Adipose tissue (tissue), 3 donors: ENCODE results near the gene C3orf52. TPM values are rescaled to one million over a fixed set of nuclear protein-coding genes. Genes with fewer than 3 reads are reported as not detected.
"Not testable (repeated sequence)": the region's sequence is repeated elsewhere in the genome, so short reads cannot be mapped to it uniquely, and the experiment has no call there.

ENCODE experiments used
- H3K27ac ChIP-seq: one replicate; pipeline ENCODE4 v1.5.1; 2013; ENCODE audit warnings: low read depth, low read length
- WGBS, 3 donors: extraction: QIAGEN DNeasy Blood & Tissue Kit; methylation state at CpG; one replicate each; pipeline ENCODE4 v1.1.7; 2013; 5-methylcytosine and 5-hydroxymethylcytosine counted together
- polyA plus RNA-seq, 3 donors: library from polyadenylated mRNA; stranded (reverse); fragments of 200-250 nt; gene quantifications; one replicate each; pipeline ENCODE4 v1.2.3, GENCODE V29; 2013
- donor health status: healthy with polysubstance abuse.
- donor health status: Bipolar disorder and iron deficiency.
- donor health status: healthy.

Gene C3orf52, protein sequence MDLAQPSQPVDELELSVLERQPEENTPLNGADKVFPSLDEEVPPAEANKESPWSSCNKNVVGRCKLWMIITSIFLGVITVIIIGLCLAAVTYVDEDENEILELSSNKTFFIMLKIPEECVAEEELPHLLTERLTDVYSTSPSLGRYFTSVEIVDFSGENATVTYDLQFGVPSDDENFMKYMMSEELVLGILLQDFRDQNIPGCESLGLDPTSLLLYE
- 10 to 100 TPM in 1 of 3 donors, 1 to 10 TPM in 1, under 1 TPM in 1; 0.22 to 10.8 (median 3.4) TPM for polyA plus RNA-seq

- H3K27ac ChIP-seq = no peak within 1 kb of the TSS
- WGBS, 3 donors = 1% methylated on average over 64 to 67 of the region's 67 CpGs
Measured at GRCh38 chr3:112086076-112086854, at the start of gene C3orf52. Gene C3orf52, plus strand, starts transcription at chr3:112086389. Its CDS starts 19 bp downstream, at chr3:112086408.

- WGBS, 3 donors = 63 to 79% (median 67%) methylated on average over 4 of the region's 4 CpGs
- H3K27ac ChIP-seq = not testable (repeated sequence)
Measured at GRCh38 chr3:112037194-112037593, 49.0 kb upstream of the C3orf52 start.

DNA sequence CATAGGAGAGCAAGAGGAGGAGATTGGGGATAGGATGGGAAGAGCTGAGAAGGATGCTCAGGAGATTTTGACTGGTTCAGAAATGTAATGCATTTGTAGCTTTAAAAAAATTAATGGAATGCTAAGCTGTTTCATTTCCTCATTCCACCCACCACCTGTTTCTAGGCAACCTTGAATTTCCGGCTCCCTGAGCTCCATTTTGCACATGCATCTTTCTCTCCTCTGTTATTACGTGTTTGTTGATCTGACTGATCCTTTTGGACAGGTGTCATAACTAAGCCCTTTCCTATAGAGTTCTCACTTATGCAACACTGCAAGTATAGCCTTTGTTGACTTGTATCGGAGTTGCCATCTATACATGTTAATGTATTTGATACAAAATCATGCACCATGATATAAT, 47.3 kb upstream of the C3orf52 start:
- no peak overlapping the region for H3K27ac ChIP-seq
- 65 to 77% (median 66%) methylated on average over 3 of the region's 3 CpGs for WGBS, 3 donors

DNA sequence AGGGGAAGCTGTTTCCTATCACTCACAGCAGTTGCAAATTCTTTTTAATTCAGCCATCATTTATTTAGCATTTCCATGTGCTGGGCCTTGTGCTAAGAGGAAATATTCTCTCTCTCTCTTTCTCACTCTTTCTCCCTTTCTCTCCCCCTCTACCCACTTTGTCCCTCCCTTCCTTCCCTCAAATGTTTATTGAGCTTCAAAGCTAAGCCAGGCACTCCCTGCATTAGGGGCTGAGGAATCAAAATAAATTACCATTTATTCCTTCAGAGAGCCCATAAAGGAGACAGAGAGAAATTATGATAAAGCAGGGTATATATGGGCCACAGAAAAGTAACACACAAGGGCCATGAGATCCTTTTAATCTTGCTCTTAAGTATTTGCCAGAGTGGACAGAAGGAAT, 44.9 kb upstream of the C3orf52 start:
- H3K27ac ChIP-seq = no peak overlapping the region

DNA sequence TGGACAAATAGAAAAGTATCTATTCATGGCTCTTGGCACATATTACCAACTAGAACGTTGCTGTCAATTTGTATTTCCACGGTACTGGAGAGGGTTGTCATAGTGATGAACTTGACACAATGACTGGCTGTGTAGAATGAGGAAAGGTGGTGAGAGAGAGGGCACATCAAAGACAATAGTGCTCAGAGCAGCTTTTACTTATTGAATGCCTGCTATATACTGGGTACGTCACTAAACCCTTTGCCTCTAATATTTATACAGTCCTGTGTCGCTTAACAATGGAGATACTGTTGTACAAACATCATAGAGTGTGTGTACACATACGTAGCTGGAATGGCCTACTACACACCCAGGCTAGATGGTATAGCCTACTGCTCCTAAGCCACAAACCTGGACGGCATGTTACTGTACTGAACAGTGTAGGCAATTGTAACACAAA, 43.3 kb upstream of the C3orf52 start:
- 58 to 85% (median 69%) methylated on average over 6 of the region's 6 CpGs for WGBS, 3 donors
- H3K27ac ChIP-seq = no peak overlapping the region

DNA sequence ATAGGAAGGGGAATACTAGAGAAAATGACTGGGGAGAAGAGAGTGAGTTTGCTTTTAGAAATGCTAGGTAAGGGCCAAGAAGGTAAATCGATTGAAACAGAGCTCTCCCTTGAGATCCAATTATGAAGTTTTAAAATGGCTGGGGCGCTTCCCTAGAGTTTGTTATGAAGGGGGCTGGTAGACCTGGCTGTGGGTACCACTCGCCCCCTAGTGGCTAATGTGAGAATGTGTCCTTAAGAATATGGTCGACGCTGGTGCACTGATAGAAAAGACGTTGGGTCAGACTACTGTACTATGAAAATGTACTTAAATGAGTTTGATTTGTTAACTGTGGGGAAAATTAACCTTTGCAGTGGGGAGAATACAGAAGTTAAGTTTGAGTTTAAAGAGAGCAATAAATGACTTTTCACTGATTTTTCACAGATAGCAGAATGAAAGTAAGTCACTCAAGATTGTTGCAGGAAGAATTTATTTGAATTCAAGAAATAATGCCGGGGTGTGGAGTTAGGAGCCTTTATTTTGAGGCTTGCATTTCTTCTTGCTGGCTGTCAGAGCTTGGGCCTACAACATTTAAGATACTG, 42.5 kb upstream of the C3orf52 start:
- 10 to 12% (median 10%) methylated on average over 7 of the region's 7 CpGs for WGBS, 3 donors

GRCh38 chr3:112046599-112046998, 39.6 kb upstream of the C3orf52 start:
- H3K27ac ChIP-seq = no peak overlapping the region
- 70 to 78% (median 71%) methylated on average over 4 of the region's 4 CpGs for WGBS, 3 donors

More for the DNA sequence above, 42.5 kb upstream of the C3orf52 start:
- no peak overlapping the region for H3K27ac ChIP-seq

GRCh38 chr3:112047264-112047663, 38.9 kb upstream of the C3orf52 start:
- no peak overlapping the region for H3K27ac ChIP-seq
- 85 to 90% (median 90%) methylated on average over 1 of the region's 1 CpG for WGBS, 3 donors

GRCh38 chr3:112048911-112049310, 37.3 kb upstream of the C3orf52 start:
- WGBS, 3 donors = 64 to 76% (median 74%) methylated on average over 8 of the region's 8 CpGs
- H3K27ac ChIP-seq = no peak overlapping the region

DNA sequence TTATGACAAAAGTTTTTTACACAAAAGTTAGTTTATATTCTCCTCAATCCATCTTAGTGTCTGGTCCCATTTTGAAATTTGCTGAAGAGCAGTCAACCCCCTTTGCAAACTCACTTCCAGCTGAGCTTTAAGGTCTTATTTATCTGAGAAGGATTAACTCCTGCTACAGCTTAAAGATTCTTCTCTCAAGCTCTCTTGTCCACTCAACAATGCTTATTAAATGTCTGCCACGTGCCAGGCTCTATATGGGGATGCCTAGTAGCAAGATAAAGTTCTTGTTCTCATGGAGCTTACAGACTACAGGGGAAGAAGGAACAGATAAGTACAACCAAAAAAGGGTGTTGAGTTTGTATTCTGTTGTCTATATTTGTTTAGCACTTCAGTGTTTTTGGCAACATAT, 33.0 kb upstream of the C3orf52 start:
- no peak overlapping the region for H3K27ac ChIP-seq
- WGBS, 3 donors = 56 to 75% (median 72%) methylated on average over 1 of the region's 1 CpG

DNA sequence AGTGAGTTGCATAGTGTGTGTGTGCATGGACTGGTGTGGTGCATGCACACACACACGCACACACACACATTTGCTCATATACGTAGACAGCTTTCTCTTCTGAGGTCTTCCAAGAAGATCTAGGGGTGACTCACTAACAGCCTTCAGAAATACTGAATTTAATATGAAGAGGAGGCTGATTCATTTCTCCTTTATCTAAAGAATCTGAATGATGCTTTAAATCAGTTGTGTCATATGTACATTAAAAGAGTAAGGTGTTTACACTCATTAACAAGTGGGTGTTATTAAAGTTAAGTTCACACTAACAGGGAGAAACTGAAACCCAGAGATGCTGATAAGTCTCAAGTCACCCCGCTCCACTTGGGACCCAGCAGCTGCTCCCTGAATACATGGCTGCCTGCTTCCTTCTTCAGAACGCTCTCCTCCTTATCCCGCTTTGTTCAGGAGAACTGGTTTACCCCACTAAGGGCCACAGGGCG, 29.7 kb upstream of the C3orf52 start:
- no peak overlapping the region for H3K27ac ChIP-seq
- WGBS, 3 donors = 60 to 89% (median 81%) methylated on average over 6 of the region's 6 CpGs

DNA sequence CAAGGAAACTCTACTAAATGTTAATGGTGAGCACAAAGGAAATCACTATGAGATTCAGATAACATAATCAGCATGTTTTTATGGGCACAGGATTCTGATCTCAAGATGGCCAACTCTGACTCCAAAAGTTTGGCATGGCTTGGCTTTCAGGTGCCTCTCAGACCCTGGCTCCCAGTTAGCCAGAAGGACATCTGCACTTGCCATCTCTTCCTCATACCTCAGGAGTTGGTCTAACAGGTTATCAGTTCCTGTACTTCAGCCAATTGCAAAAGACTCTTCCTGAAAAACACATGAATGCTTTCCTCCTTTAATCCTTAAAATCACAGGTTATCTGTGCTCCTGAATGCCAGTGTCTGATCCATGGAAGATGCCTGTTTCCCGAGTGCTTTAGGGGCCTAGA, 26.7 kb upstream of the C3orf52 start:
- no peak overlapping the region for H3K27ac ChIP-seq
- 78 to 84% (median 83%) methylated on average over 1 of the region's 1 CpG for WGBS, 3 donors

GRCh38 chr3:112061152-112061551, 25.0 kb upstream of the C3orf52 start:
- 58 to 66% (median 63%) methylated on average over 3 of the region's 3 CpGs for WGBS, 3 donors
- H3K27ac ChIP-seq = no peak overlapping the region

DNA sequence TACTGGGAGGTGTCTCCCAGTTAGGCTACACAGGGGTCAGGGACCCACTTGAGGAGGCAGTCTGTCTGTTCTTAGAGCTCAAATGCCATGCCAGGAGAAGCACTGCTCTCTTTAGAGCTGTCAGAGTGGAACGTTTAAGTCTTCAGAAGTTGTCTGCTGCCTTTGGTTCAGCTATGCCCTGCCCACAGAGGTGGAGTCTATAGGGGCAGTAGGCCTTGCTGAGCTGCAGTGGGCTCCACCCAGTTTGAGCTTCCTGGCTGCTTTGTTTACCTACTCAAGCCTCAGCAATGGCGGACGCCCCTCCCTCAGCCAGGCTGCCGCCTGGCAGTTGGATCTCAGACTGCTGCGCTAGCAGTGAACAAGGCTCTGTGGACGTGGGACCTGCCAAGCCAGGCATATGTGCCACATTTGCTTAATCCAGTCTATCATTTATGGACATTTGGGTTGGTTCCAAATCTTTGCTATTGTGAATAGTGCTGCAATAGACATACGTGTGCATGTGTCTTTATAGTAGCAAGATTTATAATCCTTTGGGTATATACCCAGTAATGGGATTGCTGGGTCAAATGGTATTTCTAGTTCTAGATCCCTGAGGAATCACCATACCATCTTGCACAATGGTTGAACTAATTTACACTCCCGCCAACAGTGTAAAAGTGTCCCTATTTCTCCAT, 13.7 kb upstream of the C3orf52 start:
- WGBS, 3 donors = 73 to 84% (median 76%) methylated on average over 8 of the region's 8 CpGs
- not testable (repeated sequence) for H3K27ac ChIP-seq

GRCh38 chr3:112074006-112074405, 12.2 kb upstream of the C3orf52 start:
- 85 to 96% (median 92%) methylated on average over 2 of the region's 2 CpGs for WGBS, 3 donors
- no peak overlapping the region for H3K27ac ChIP-seq

DNA sequence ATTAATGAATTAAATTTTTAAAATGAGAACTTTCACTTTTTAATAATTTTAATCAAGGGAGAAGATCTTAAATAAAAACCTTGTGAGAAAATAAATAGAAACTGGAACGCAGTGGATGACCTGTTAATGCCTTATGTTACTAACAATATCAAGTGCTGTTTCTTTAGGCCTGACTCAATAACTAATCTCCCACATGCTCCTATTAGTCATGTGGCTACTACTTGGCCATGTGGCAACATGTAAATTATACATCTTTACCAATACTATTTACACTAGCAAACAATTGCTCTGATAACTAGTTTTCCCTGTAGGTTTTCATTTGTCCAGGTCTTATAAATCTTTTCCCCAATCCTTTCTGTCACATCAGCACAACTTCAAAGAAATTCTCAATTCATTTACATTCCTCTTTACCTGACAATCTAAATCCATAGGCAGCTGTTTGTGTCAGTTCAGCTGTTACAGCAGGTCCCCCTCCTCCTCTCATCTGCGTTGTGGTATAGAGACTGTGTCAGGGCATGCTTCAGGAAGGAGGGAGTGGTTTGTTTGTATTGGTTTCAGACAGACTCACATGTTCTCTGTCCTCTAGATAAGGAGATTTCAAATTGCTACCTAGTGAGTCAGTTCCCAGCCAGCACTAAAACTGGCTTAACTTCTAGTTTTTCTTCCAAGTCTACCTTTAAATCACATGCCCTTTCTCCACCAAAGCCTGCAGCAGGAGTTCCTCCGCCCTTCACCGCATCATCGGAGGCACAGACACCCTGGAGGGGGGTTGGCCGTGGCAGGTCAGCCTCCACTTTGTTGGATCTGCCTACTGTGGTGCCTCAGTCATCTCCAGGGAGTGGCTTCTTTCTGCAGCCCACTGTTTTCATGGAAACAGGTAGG, 11.3 kb upstream of the C3orf52 start:
- WGBS, 3 donors = 23 to 54% (median 54%) methylated on average over 6 of the region's 6 CpGs
- no peak overlapping the region for H3K27ac ChIP-seq

DNA sequence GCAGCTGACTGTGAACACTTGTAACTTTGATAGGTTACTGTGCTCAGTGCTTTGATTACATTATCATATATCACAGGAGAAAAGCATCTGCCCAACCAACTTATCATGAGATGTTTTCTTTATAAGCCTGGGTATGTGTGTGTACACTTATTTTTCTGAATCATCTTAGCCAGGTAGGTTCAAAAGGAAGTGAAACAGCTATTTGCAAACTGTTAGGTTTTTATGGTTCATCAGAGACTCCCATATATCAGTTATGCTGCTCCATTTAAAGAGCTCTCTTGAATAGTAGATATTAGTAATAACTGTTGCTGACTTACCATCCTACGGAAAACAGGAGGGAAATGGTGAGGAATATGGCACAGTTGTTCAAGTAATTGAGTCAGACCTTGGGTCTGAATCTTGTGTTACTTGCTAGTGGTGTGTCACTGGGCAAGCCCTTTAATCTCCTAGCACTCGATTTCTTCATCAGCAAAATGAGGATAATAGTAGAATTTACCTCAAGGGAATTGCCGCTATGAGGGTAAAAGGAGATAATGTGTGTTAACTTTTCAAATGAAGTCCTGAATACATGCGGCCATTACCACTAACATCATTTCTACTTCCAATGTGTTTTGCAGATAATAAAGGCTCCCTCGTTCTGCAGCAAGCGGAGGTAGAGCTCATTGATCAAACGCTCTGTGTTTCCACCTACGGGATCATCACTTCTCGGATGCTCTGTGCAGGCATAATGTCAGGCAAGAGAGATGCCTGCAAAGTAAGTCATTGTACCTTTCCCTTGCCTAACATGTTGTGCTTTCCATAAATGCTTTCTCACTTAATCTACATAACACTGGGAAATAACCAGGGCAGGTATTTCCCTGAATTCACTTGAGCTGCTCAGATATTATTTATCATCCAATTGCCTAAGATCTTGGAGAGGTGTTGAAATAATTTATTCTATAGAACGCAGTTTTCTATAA, 7.8 kb upstream of the C3orf52 start:
- no peak overlapping the region for H3K27ac ChIP-seq
- WGBS, 3 donors = 81 to 88% (median 83%) methylated on average over 10 of the region's 10 CpGs
